DND-41 (cell line): ENCODE measurements around the gene PLBD1.

Source experiments
- CTCF ChIP-seq: IDR thresholded peaks from 2 replicates; pipeline ENCODE4 v1.5.1; 2012; ENCODE audit warnings: borderline replicate concordance, low read length, moderate library complexity, mild to moderate bottlenecking; ENCODE audit not compliant: poor library complexity, severe bottlenecking; ENCODE audit errors: extremely low read depth
- EZH2 ChIP-seq: IDR thresholded peaks from 3 replicates; pipeline ENCODE4 v1.6.1; 2012; ENCODE audit warnings: borderline replicate concordance, low read depth, mild to moderate bottlenecking, moderate library complexity, low read length, inconsistent platforms; ENCODE audit not compliant: severe bottlenecking

GRCh38 chr12:14521822-14522221 is 45.9 kb downstream of the PLBD1 start:
- TF ChIP-seq CTCF, result no peak
- no peak for TF ChIP-seq EZH2
